HUES6 (cell line): ENCODE results near the gene KRTAP10-2.

Experiments used
- H3K27ac ChIP-seq: 2 replicates; pipeline ENCODE4 v1.7.0; 2013; ENCODE audit warnings: low read depth, mild to moderate bottlenecking, low read length, inconsistent platforms
- H3K27me3 ChIP-seq: 2 replicates; pipeline ENCODE4 v1.6.1; 2013; ENCODE audit warnings: low read length; ENCODE audit not compliant: control insufficient read depth, insufficient read depth
- H3K36me3 ChIP-seq: 2 replicates; pipeline ENCODE4 v1.6.1; 2013; ENCODE audit warnings: low read length; ENCODE audit not compliant: control insufficient read depth, insufficient read depth
- H3K4me1 ChIP-seq: 2 replicates; pipeline ENCODE4 v1.6.1; 2013; ENCODE audit warnings: low read length; ENCODE audit not compliant: control insufficient read depth, insufficient read depth
- H3K4me3 ChIP-seq: 2 replicates; pipeline ENCODE4 v1.5.1; 2013; ENCODE audit warnings: low read depth, low read length
- H3K9ac ChIP-seq: one replicate; pipeline ENCODE4 v1.6.1; 2013; ENCODE audit warnings: mild to moderate bottlenecking, low read length
- H3K9me3 ChIP-seq: 2 replicates; pipeline ENCODE4 v1.6.1; 2013; ENCODE audit warnings: low read depth, low read length; ENCODE audit not compliant: control insufficient read depth, insufficient read depth

The KRTAP10-2 gene

DNA sequence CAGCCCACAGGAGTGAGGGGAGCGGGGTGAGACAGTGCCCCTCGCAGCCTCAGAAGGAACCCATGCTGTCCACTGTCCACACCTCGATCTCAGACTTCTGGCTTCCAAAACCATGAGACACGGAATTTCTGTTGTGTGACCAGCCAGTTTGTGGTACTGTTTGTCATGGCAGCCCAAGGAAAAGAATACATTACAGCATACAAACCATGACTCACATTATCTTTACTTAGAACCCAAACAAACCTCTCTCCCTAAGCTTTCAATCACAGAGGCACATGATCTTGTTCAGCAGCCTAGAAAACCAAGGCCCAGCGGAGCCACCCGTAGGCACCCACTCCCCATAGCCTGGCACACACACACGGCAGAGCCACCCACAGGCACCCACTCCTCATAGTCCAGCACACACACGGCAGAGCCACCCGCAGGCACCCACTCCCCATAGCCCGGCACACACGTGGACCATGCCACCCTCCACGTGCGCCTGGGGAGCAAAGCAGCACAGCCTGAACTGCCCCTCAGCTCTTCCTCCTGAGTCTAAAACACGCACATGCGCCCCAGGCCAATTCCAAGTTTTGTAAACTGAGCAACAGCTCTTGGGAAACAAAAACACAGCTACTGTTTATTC, 21.8 kb upstream of the KRTAP10-2 start:
- H3K27me3 ChIP-seq: no peaks in the 10 kb centered on the region
- H3K9ac ChIP-seq: no peak overlapping the region
- H3K4me1 ChIP-seq: 0 out of 2 replicates have a peak, but pooled peaks cover 5% of the 10 kb centered on the region
- no peak overlapping the region for H3K4me3 ChIP-seq
- no peak overlapping the region for H3K27ac ChIP-seq
- H3K9me3 ChIP-seq: peaks cover 28% of the 10 kb centered on the region
- H3K36me3 ChIP-seq: no peaks in the 10 kb centered on the region

DNA sequence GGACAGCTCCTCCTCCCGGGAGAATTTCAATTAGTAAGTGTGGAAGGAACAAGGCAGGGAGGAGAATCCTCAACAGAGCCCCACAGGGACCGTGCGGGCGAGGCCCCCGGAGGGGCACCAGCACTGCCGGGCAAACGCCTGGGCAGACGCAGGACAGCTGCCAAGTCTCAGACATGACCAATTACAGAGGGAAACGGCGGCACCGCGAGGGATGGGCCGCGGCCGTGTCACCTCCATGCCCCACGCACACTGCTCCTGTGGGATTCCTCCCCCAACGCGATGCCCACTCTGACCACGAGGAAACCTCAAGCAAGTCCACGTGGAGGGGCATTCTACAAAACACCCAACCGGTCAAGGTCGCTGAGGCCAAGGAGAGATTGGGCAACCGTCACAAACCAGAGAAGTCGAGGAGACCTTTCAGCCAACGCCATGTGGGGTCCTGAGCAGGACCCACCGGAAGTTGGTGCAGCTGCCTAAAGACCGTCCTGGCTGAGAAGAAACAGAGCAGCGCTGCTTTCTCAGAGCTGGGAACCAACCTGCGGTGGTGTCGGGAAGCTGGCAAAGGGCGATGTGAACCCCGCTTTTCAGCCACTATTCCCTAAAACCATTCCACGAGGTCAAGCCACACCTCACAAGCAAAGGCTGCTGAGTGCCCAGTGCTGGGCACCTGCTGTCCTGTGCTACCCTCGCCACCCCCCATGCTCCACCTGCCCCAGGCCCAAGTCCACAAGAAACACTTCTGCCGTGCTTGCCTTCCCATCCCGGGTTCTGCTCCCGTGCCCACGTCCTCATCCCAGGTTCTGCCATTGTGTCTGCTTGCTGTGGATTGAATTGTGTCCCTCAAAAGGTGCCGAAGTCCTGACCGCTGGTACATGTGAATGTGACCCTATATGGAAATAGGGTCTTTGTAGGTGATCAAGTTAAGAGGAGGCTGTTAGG, 20.8 kb upstream of the KRTAP10-2 start:
- H3K4me3 ChIP-seq: no peak overlapping the region
- H3K9me3 ChIP-seq: peaks cover 23% of the 10 kb centered on the region
- no peaks in the 10 kb centered on the region for H3K27me3 ChIP-seq

DNA sequence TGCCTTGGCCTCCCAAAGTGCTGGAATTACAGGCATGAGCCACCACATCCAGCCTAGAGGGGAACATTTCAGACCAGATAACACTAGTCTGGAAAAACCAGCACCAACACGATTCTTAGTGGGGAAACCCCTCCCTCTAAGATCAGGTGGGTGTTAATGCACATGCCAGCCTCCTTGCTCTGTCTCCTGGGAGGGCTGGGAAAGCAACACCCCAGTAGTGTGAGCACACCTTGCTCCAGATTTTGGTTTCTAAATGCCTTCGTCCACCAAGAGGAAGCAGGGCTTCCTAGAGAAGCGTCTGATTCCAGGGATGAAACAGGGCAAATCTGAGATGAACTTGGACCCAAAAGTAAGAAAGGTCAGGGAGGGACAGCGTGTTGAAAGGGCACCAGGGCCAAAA, 20.0 kb upstream of the KRTAP10-2 start:
- Histone ChIP-seq H3K27ac (no peak overlapping the region), H3K36me3 (no peaks in the 10 kb centered on the region), H3K27me3 (no peaks in the 10 kb centered on the region), H3K9ac (no peak overlapping the region), H3K4me3 (no peak overlapping the region; the same call in 1 of the 2 replicates), H3K9me3 (peaks cover 20% of the 10 kb centered on the region), H3K4me1 (0 out of 2 replicates have a peak, but pooled peaks cover 5% of the 10 kb centered on the region)

More for the DNA sequence above, 20.8 kb upstream of the KRTAP10-2 start:
- no peak overlapping the region for H3K9ac ChIP-seq
- no peak overlapping the region for H3K27ac ChIP-seq
- no peaks in the 10 kb centered on the region for H3K36me3 ChIP-seq
- 0 out of 2 replicates have a peak, but pooled peaks cover 5% of the 10 kb centered on the region for H3K4me1 ChIP-seq

- Histone ChIP-seq H3K4me3 (no peak overlapping the region), H3K4me1 (0 out of 2 replicates have a peak, but pooled peaks cover 3% of the 10 kb centered on the region), H3K36me3 (no peaks in the 10 kb centered on the region), H3K9ac (no peak overlapping the region), H3K27me3 (no peaks in the 10 kb centered on the region), H3K27ac (no peak overlapping the region), H3K9me3 (peaks cover 20% of the 10 kb centered on the region)
These were observed 18.7 kb upstream of the KRTAP10-2 start for GRCh38 chr21:44569861-44570517.

- Histone ChIP-seq H3K4me1 (no peaks in the 10 kb centered on the region), H3K27me3 (no peaks in the 10 kb centered on the region)
These were observed 17.6 kb upstream of the KRTAP10-2 start for GRCh38 chr21:44568667-44569556.

GRCh38 chr21:44568261-44568660, 17.0 kb upstream of the KRTAP10-2 start:
- H3K27me3 ChIP-seq: no peaks in the 10 kb centered on the region
- no peaks in the 10 kb centered on the region for H3K36me3 ChIP-seq
- H3K4me3 ChIP-seq: no peak overlapping the region
- no peaks in the 10 kb centered on the region for H3K4me1 ChIP-seq
- no peak overlapping the region for H3K27ac ChIP-seq
- H3K9me3 ChIP-seq: peaks cover 20% of the 10 kb centered on the region
- H3K9ac ChIP-seq: no peak overlapping the region

More at GRCh38 chr21:44568667-44569556, 17.6 kb upstream of the KRTAP10-2 start:
- Histone ChIP-seq H3K9ac (no peak overlapping the region), H3K27ac (no peak overlapping the region), H3K36me3 (no peaks in the 10 kb centered on the region), H3K4me3 (no peak overlapping the region), H3K9me3 (peaks cover 20% of the 10 kb centered on the region)

DNA sequence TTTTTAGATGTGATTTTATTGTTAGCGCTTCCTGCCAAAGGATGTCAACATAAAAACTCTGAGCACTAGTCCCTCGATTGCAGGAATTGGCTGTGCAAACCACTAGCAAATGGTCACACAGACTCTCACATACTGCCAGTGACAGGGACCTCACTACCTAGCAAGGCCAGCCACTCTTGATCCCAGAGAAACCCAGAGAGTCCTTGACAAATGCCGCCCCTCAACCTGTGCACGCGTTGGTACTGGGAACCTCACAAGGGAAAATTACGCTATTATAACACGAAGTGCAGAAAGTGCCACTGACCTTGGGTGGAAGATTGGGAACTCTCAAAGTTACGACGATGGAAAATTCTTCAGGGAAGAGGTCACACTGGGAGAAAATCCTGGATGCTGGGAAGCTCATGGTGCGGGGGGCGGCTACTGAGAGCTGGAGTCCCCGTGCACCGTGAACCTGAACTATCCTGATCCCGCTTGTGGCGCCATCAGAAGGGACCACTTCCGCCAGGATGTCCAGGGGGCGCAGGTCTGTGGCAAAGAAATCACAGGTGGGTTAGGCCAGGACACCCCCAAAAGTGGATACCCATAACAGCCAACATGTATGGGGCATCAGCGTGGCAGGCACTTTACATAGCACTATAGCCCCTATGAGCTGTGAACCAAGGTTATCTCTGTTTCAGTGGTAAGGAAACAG, 16.3 kb upstream of the KRTAP10-2 start:
- Histone ChIP-seq H3K4me3 (no peak overlapping the region), H3K27me3 (no peaks in the 10 kb centered on the region), H3K27ac (no peak overlapping the region), H3K4me1 (no peaks in the 10 kb centered on the region), H3K36me3 (no peaks in the 10 kb centered on the region), H3K9me3 (peaks cover 20% of the 10 kb centered on the region), H3K9ac (no peak overlapping the region)

DNA sequence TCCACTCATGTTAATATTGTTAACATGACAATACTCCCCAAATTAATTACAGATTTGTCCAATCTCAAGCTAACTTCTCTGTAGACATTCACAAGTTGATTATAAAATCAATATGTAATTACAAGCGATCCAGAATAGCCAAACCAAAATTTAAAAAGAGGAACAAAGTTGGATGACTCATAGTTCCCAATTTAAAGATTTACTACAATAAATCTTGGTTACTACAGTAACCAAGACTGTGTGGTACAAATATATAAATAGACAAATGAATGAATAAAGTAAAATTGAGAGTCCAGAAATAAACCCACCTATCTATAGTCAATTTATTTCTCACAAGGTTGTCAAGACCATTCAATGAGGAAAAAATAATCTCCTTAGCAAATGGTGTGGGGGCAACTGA, 15.1 kb upstream of the KRTAP10-2 start:
- Histone ChIP-seq H3K36me3 (no peaks in the 10 kb centered on the region), H3K27me3 (no peaks in the 10 kb centered on the region)

GRCh38 chr21:44564886-44565598, 13.7 kb upstream of the KRTAP10-2 start:
- H3K9ac ChIP-seq: no peak overlapping the region
- H3K9me3 ChIP-seq: 0 out of 2 replicates have a peak, but pooled peaks cover under 1% of the 10 kb centered on the region
- H3K36me3 ChIP-seq: no peaks in the 10 kb centered on the region
- H3K27me3 ChIP-seq: no peaks in the 10 kb centered on the region
- no peak overlapping the region for H3K4me3 ChIP-seq
- H3K4me1 ChIP-seq: no peaks in the 10 kb centered on the region
- no peak overlapping the region for H3K27ac ChIP-seq

More for the DNA sequence above, 15.1 kb upstream of the KRTAP10-2 start:
- H3K4me3 ChIP-seq: no peak overlapping the region
- no peaks in the 10 kb centered on the region for H3K4me1 ChIP-seq
- no peak overlapping the region for H3K9ac ChIP-seq
- H3K9me3 ChIP-seq: peaks cover 9% of the 10 kb centered on the region
- no peak overlapping the region for H3K27ac ChIP-seq
